ENCODE measurements around the gene PLA2G15. TPM values are rescaled to one million over a fixed set of nuclear protein-coding genes. Genes with fewer than 3 reads are reported as not detected.

The PLA2G15 gene
- polyA plus RNA-seq, 1 of the 3 experiments (the other 2 are of a cell fraction) = 23.9 TPM

GRCh38 chr16:68215302-68215701, 29.9 kb upstream of the PLA2G15 start (continued):
- TF ChIP-seq REST (IDR thresholded peaks at IDR 0.05; ENCODE audit: low read depth, low read length) (no peak), FOSL2 (IDR thresholded peaks at IDR 0.05; ENCODE audit: borderline replicate concordance, low read depth) (no peak), SIN3A (IDR thresholded peaks at IDR 0.05; ENCODE audit: borderline replicate concordance, low read depth, low read length) (no peak)

- H3F3A ChIP-seq (replicated peaks; ENCODE audit: insufficient read depth) = no peaks in the 10 kb centered on the region
- 0 out of 2 replicates have a peak, but pooled peaks cover 3% of the 10 kb centered on the region for H4K20me1 ChIP-seq (ENCODE audit: insufficient read depth)
- no peak overlapping the region for H2AFZ ChIP-seq (ENCODE audit: low read depth)
- peaks cover 6% of the 10 kb centered on the region; the same call in 1 of the 2 replicates for H3K79me2 ChIP-seq (ENCODE audit: insufficient read depth)
- TF ChIP-seq GATA2 (CRISPR knock-in tag; IDR thresholded peaks at IDR 0.05) (no peak), FOXM1 (IDR thresholded peaks at IDR 0.05; ENCODE audit: low read depth) (no peak), IRF3 (IDR thresholded peaks at IDR 0.05; ENCODE audit: low read depth, low read length) (no peak)
- POLR2A ChIA-PET = no interaction called here
- CTCF ChIA-PET = interaction anchor here (0.6 to 2.5 kb wide), 5 partner anchors 10 to 124 kb away, joined by 3 to 9 read pairs (median 3); no protein-coding TSS in a partner anchor
- no peaks in the 10 kb centered on the region for H3K27me3 ChIP-seq (ENCODE audit: insufficient read depth)
- no peak overlapping the region for H3K4me3 ChIP-seq (ENCODE audit: low read depth in 2 of 2, low read length in 1 of 2)
- H3K9me2 ChIP-seq = no peaks in the 10 kb centered on the region
- H3K9me3 ChIP-seq = no peaks in the 10 kb centered on the region
- peaks cover 0 to 6% of the 10 kb centered on the region in 2 experiments for H3K36me3 ChIP-seq (replicated peaks in 1 of 2; ENCODE audit: control insufficient read depth in 1 of 2, insufficient read depth in 2 of 2, low read length in 1 of 2)
- WGBS (ENCODE audit: low lambda C conversion rate) = 95% methylated on average over 3 of the region's 3 CpGs
- no peak overlapping the region for H3K27ac ChIP-seq (ENCODE audit: low read depth in 2 of 2, low read length in 1 of 2)
- no peak overlapping the region for H3K4me2 ChIP-seq
- no peaks in the 10 kb centered on the region; a peak in 1 of 4 replicates for H3K4me1 ChIP-seq (ENCODE audit: control insufficient read depth in 1 of 2, insufficient read depth in 2 of 2, low read depth in 1 of 2, low read length in 1 of 2)
- no peak overlapping the region for H3K9ac ChIP-seq
- DNase-seq = no peak
Measured at GRCh38 chr16:68216240-68216639, 28.9 kb upstream of the PLA2G15 start.

- Histone ChIP-seq H3K4me2 (no peak overlapping the region), H3K9me3 (no peaks in the 10 kb centered on the region), H3K27ac (ENCODE audit: low read depth in 2 of 2, low read length in 1 of 2) (no peak overlapping the region), H3K9ac (no peak overlapping the region), H3K27me3 (ENCODE audit: insufficient read depth) (no peaks in the 10 kb centered on the region), H3K4me1 (ENCODE audit: control insufficient read depth in 1 of 2, insufficient read depth in 2 of 2, low read depth in 1 of 2, low read length in 1 of 2) (no peaks in the 10 kb centered on the region; a peak in 2 of 4 replicates), H3F3A (replicated peaks; ENCODE audit: insufficient read depth) (peaks cover 2% of the 10 kb centered on the region), H3K4me3 (ENCODE audit: low read depth in 2 of 2, low read length in 1 of 2) (no peak overlapping the region), H3K9me2 (no peaks in the 10 kb centered on the region), H4K20me1 (ENCODE audit: insufficient read depth) (no peaks in the 10 kb centered on the region), H3K36me3 (replicated peaks in 1 of 2; ENCODE audit: control insufficient read depth in 1 of 2, insufficient read depth in 2 of 2, low read length in 1 of 2) (peaks cover 0 to 6% of the 10 kb centered on the region in 2 experiments), H3K79me2 (ENCODE audit: insufficient read depth) (no peaks in the 10 kb centered on the region), H2AFZ (ENCODE audit: low read depth) (no peak overlapping the region)
- CTCF ChIA-PET = interaction anchor here (0.7 to 2.5 kb wide), 5 partner anchors 11 to 124 kb away, joined by 3 to 9 read pairs (median 3); no protein-coding TSS in a partner anchor
- no peak for DNase-seq
- TF ChIP-seq REST (IDR thresholded peaks at IDR 0.05; ENCODE audit: low read depth, low read length) (no peak), SMC3 (IDR thresholded peaks at IDR 0.05; ENCODE audit: low read depth, low read length) (no peak), GATA2 (CRISPR knock-in tag; IDR thresholded peaks at IDR 0.05) (no peak), FOXM1 (IDR thresholded peaks at IDR 0.05; ENCODE audit: low read depth) (no peak), SIN3A (IDR thresholded peaks at IDR 0.05; ENCODE audit: borderline replicate concordance, low read depth, low read length) (no peak), TAF1 (IDR thresholded peaks at IDR 0.05; ENCODE audit: borderline replicate concordance, low read depth, low read length) (no peak)
- POLR2A ChIA-PET = no interaction called here
- WGBS (ENCODE audit: low lambda C conversion rate) = 92% methylated on average over 4 of the region's 4 CpGs
Measured at GRCh38 chr16:68217506-68217905, 27.7 kb upstream of the PLA2G15 start.
